HepG2 (cell line): ENCODE data around the gene HTR2A. TPM values are rescaled to one million over a fixed set of nuclear protein-coding genes. Genes with fewer than 3 reads are reported as not detected.

Source experiments
- ATAC-seq: fragments of 200-7000 bp; cut with Tn5 transposase; 3 replicates; pipeline ENCODE4 v1.9.1; 2020; ENCODE audit warnings: mild to moderate bottlenecking, moderate library complexity
- BruUV-seq: library from RNA; stranded (reverse); fragments of 400-500 nt; replicated peaks from 2 replicates; lab custom pipeline; 2021; lab: Mats Ljungman, UMichigan
- CTCF ChIA-PET: fragments of 300-600 bp; formaldehyde crosslinking; extraction: SDS; loops from one replicate; lab custom pipeline; 2021; ENCODE audit warnings: low total read pairs, inconsistent platforms, low intra/inter-chr PET ratio; lab: Yijun Ruan, JAX
- POLR2A ChIA-PET: fragments of 350-600 bp; sonication (Branson Sonifier 250); formaldehyde crosslinking; loops from one replicate; lab custom pipeline; 2020; ENCODE audit warnings: antibody characterized with exemption, inconsistent platforms; lab: Yijun Ruan, JAX
- DNase-seq: peaks from one replicate; pipeline ENCODE4 v3.0.0-alpha.2; 2015; ENCODE audit warnings: low spot score
- FAIRE-seq: peaks from 3 replicates; lab custom pipeline; 2011; peaks lifted over from hg19 to GRCh38; lab: Jason Lieb, UNC
- H2AFZ ChIP-seq: one replicate; pipeline ENCODE4 v1.6.1; 2011; ENCODE audit warnings: low read length, inconsistent platforms
- H3K27ac ChIP-seq: fragments of 300-600 bp; 3 replicates; pipeline ENCODE4 v1.8.0; 2011; ENCODE audit warnings: mixed run types, mild to moderate bottlenecking, mixed read lengths, low read length, inconsistent platforms; ENCODE audit not compliant: insufficient read depth; ENCODE audit errors: extremely low read length
- H3K27me3 ChIP-seq, 2 experiments: fragments of 200-600 bp in 1 of 2; 2 replicates in 1 of 2; 3 replicates in 1 of 2; pipeline versions ENCODE4 v1.6.0 to v1.8.0; 2011; ENCODE audit warnings: low read length in 2 of 2, mild to moderate bottlenecking in 2 of 2, moderate library complexity in 2 of 2, inconsistent platforms in 1 of 2; ENCODE audit not compliant: insufficient read depth in 2 of 2, control insufficient read depth in 1 of 2
- H3K36me3 ChIP-seq, 2 experiments: fragments of 200-600 bp in 1 of 2; replicated peaks in 1 of 2; 2 replicates in 1 of 2; 3 replicates in 1 of 2; pipeline versions ENCODE4 v1.5.1 to v1.8.0; 2011; ENCODE audit warnings: low read length in 2 of 2, inconsistent platforms in 1 of 2; ENCODE audit not compliant: insufficient read depth in 2 of 2, control insufficient read depth in 1 of 2
- H3K4me1 ChIP-seq: 2 replicates; pipeline ENCODE4 v1.5.1; 2012; ENCODE audit warnings: low read length, inconsistent platforms; ENCODE audit not compliant: insufficient read depth
- H3K4me2 ChIP-seq: 2 replicates; pipeline ENCODE4 v1.6.0; 2011; ENCODE audit warnings: low read depth, low read length, inconsistent platforms
- H3K4me3 ChIP-seq, 3 experiments: fragments of 200-600 bp in 1 of 3; sonication (generic), shearing (Covaris generic) in 1 of 3; replicated peaks in 1 of 3; 2 replicates each; pipeline ENCODE4 v1.5.1; 2011 to 2016; ENCODE audit warnings: low read length in 3 of 3, inconsistent platforms in 2 of 3, low read depth in 2 of 3, mild to moderate bottlenecking in 2 of 3, control low read depth in 1 of 3, mixed read lengths in 1 of 3; ENCODE audit not compliant: insufficient read depth in 1 of 3
- H3K79me2 ChIP-seq: one replicate; pipeline ENCODE4 v1.6.1; 2011; ENCODE audit warnings: low read length, inconsistent platforms; ENCODE audit not compliant: insufficient read depth
- H3K9ac ChIP-seq: 2 replicates; pipeline ENCODE4 v1.6.0; 2011; ENCODE audit warnings: mild to moderate bottlenecking, low read depth, low read length, inconsistent platforms; ENCODE audit not compliant: insufficient read depth
- H3K9me3 ChIP-seq: 2 replicates; pipeline ENCODE4 v1.5.1; 2012; ENCODE audit warnings: mild to moderate bottlenecking, low read length
- H4K20me1 ChIP-seq: 2 replicates; pipeline ENCODE4 v1.6.0; 2011; ENCODE audit warnings: inconsistent platforms, mild to moderate bottlenecking, low read length, moderate library complexity; ENCODE audit not compliant: insufficient read depth
- CREM ChIP-seq, 2 experiments: sonication (generic) in 1 of 2; formaldehyde crosslinking in 1 of 2; IDR thresholded peaks; 2 replicates each; pipeline versions ENCODE4 v1.4.0 to v1.6.1; 2016 to 2020; ENCODE audit warnings: antibody characterized with exemption in 1 of 2, mild to moderate bottlenecking in 1 of 2, missing genetic modification reagents in 1 of 2
- ELF4 ChIP-seq: sonication (generic); formaldehyde crosslinking; IDR thresholded peaks from 2 replicates; pipeline ENCODE4 v1.5.0; 2020; ENCODE audit warnings: missing genetic modification reagents, mild to moderate bottlenecking, moderate library complexity, borderline replicate concordance
- FOXA3 ChIP-seq: IDR thresholded peaks from 2 replicates; pipeline ENCODE4 v1.6.1; 2016; ENCODE audit warnings: missing genetic modification reagents, missing compliant biosample characterization
- FOXK1 ChIP-seq: sonication (generic); formaldehyde crosslinking; IDR thresholded peaks from 2 replicates; pipeline ENCODE4 v1.4.0; 2020; ENCODE audit warnings: low read depth, missing genetic modification reagents, borderline replicate concordance
- HOXA9 ChIP-seq: sonication (generic); formaldehyde crosslinking; IDR thresholded peaks from 2 replicates; pipeline ENCODE4 v1.8.1; 2022; ENCODE audit warnings: missing genetic modification reagents, mild to moderate bottlenecking, moderate library complexity, borderline replicate concordance
- MAFK ChIP-seq, 2 experiments: IDR thresholded peaks in 1 of 2; conservative IDR thresholded peaks in 1 of 2; 2 replicates each; pipeline ENCODE4 v1.6.1; 2011; ENCODE audit warnings: improper control_type of control experiment in 2 of 2, low read length in 2 of 2
- MBD4 ChIP-seq: IDR thresholded peaks from 2 replicates; pipeline ENCODE4 v1.6.1; 2012; ENCODE audit warnings: low read length, inconsistent platforms, borderline replicate concordance
- MEIS1 ChIP-seq: sonication (generic); formaldehyde crosslinking; IDR thresholded peaks from 2 replicates; pipeline ENCODE4 v1.9.0; 2021; ENCODE audit warnings: mild to moderate bottlenecking, missing genetic modification reagents, moderate library complexity, borderline replicate concordance
- MEIS2 ChIP-seq: sonication (generic); formaldehyde crosslinking; IDR thresholded peaks from 2 replicates; pipeline ENCODE4 v1.9.0; 2021; ENCODE audit warnings: mild to moderate bottlenecking, missing genetic modification reagents
- NFIB ChIP-seq: sonication (generic); formaldehyde crosslinking; IDR thresholded peaks from 2 replicates; pipeline ENCODE4 v1.9.0; 2021; ENCODE audit warnings: missing genetic modification reagents, mild to moderate bottlenecking, borderline replicate concordance
- NR0B2 ChIP-seq: sonication (generic); formaldehyde crosslinking; IDR thresholded peaks from 2 replicates; pipeline ENCODE4 v1.4.0; 2020; ENCODE audit warnings: mild to moderate bottlenecking, missing genetic modification reagents
- NR1H2 ChIP-seq: sonication (generic); formaldehyde crosslinking; IDR thresholded peaks from 2 replicates; pipeline ENCODE4 v1.8.1; 2022; ENCODE audit warnings: low read depth, missing genetic modification reagents, borderline replicate concordance
- SIN3B ChIP-seq: fragments of 150-350 bp; IDR thresholded peaks from 2 replicates; pipeline ENCODE4 v1.6.1; 2014; ENCODE audit warnings: low read length
- SMARCE1 ChIP-seq: fragments of 450-650 bp; IDR thresholded peaks from 2 replicates; pipeline ENCODE4 v1.6.1; 2017; ENCODE audit warnings: borderline replicate concordance
- SPEN ChIP-seq: sonication (generic); formaldehyde crosslinking; IDR thresholded peaks from 2 replicates; pipeline ENCODE4 v1.5.1; 2020; ENCODE audit warnings: low read depth, mild to moderate bottlenecking, missing genetic modification reagents
- ZFP1 ChIP-seq: IDR thresholded peaks from 2 replicates; pipeline ENCODE4 v1.6.1; 2016
- ZNF496 ChIP-seq: sonication (generic); formaldehyde crosslinking; IDR thresholded peaks from 2 replicates; pipeline ENCODE4 v1.8.1; 2023; ENCODE audit warnings: mild to moderate bottlenecking, moderate library complexity, missing genetic modification reagents; ENCODE audit not compliant: insufficient replicate concordance
- ZNF570 ChIP-seq: sonication (generic); formaldehyde crosslinking; IDR thresholded peaks from 2 replicates; pipeline ENCODE4 v1.4.0; 2020; ENCODE audit warnings: mild to moderate bottlenecking, missing genetic modification reagents, borderline replicate concordance
- WGBS: methylation state at CpG from one replicate; pipeline ENCODE4 v1.1.6; 2017; ENCODE audit warnings: low lambda C conversion rate; 5-methylcytosine and 5-hydroxymethylcytosine counted together
- in situ Hi-C: cut with HindIII; loops from 2 replicates; pipeline ENCODE4 v1.10.0; 2017; ENCODE audit warnings: low pct_unique_long_range_greater_than_20kb; ENCODE audit not compliant: extremely low pct_ligation_motif_present
- intact Hi-C: fragments of 100-400 bp; cut with micrococcal nuclease; formaldehyde crosslinking; loops from one replicate; pipeline ENCODE4 v1.10.0; 2022; ENCODE audit not compliant: unreplicated experiment
- polyA plus RNA-seq, 8 experiments: library from polyadenylated mRNA; depleted of rRNA in 3 of 8; stranded (reverse) in 7 of 8; unstranded in 1 of 8; fragments of >200 nt; fragmentation: Illumina TruSeq in 4 of 8; extraction: Trizol in 4 of 8; gene quantifications; 2 replicates each; pipeline versions ENCODE4 v1.2.1 to v1.2.3, GENCODE V29; 2011 to 2016; ENCODE audit warnings: low read depth in 4 of 8, missing spikeins in 1 of 8, mixed read lengths in 1 of 8; ENCODE audit not compliant: insufficient read depth in 1 of 8
- total RNA-seq, 5 experiments: library from RNA; depleted of rRNA; stranded (reverse); fragments of >200 nt; fragmentation: Illumina TruSeq; extraction: Trizol; gene quantifications; 2 replicates each; pipeline ENCODE4 v1.2.3, GENCODE V29; 2016; ENCODE audit warnings: low read depth in 1 of 5

Gene HTR2A
- total and polyA plus RNA-seq, 2 of the 13 experiments (the other 11 are each of a cell fraction or from before 2014, with no cell fraction given) = not detected

GRCh38 chr13:46926916-46927590 is 30.2 kb upstream of the HTR2A start:
- Histone ChIP-seq H3K27me3 (no peaks in the 10 kb centered on the region), H3K36me3 (no peaks in the 10 kb centered on the region), H3K9ac (no peak overlapping the region), H2AFZ (no peak overlapping the region), H3K79me2 (no peaks in the 10 kb centered on the region), H3K4me1 (no peaks in the 10 kb centered on the region), H3K9me3 (no peaks in the 10 kb centered on the region), H3K4me2 (no peak overlapping the region), H3K27ac (no peak overlapping the region), H3K4me3 (no peak overlapping the region), H4K20me1 (no peaks in the 10 kb centered on the region)
- BruUV-seq = no TSS peak
- under 1% methylated on average over 5 of the region's 5 CpGs for WGBS
- in situ Hi-C loops (no loop called here), intact Hi-C loops (no loop called here)
- ChIA-PET CTCF (no interaction called here), POLR2A (no interaction called here)
- ATAC-seq (no peak), DNase-seq (no peak), FAIRE-seq (no peak)
- no peak for TF ChIP-seq HOXA9
- no peak for TF ChIP-seq SMARCE1
- TF ChIP-seq CREM (IDR thresholded peaks at IDR 0.05) = no peak
- TF ChIP-seq CREM (CRISPR knock-in tag; IDR thresholded peaks at IDR 0.05) = no peak
- no peak for TF ChIP-seq NR1H2 (CRISPR knock-in tag)

- Histone ChIP-seq H3K9me3 (no peaks in the 10 kb centered on the region), H3K9ac (no peak overlapping the region), H3K36me3 (no peaks in the 10 kb centered on the region), H3K4me3 (no peak overlapping the region), H3K27me3 (no peaks in the 10 kb centered on the region), H4K20me1 (no peaks in the 10 kb centered on the region), H2AFZ (no peak overlapping the region), H3K27ac (no peak overlapping the region), H3K4me2 (no peak overlapping the region), H3K4me1 (no peaks in the 10 kb centered on the region), H3K79me2 (no peaks in the 10 kb centered on the region)
- FAIRE-seq = no peak
- no peak for ATAC-seq
- WGBS = 35% methylated on average over 1 of the region's 1 CpG
- no TSS peak for BruUV-seq
- ChIA-PET POLR2A (no interaction called here), CTCF (no interaction called here)
- intact Hi-C loops = no loop called here
- no peak for DNase-seq
- in situ Hi-C loops = no loop called here
- no peak for TF ChIP-seq MEIS2
- no peak for TF ChIP-seq ZNF496 (CRISPR knock-in tag)
- no peak for TF ChIP-seq ZNF570 (CRISPR knock-in tag)
- TF ChIP-seq FOXK1 (CRISPR knock-in tag) = no peak
- no peak for TF ChIP-seq MBD4
- TF ChIP-seq NFIB (CRISPR knock-in tag) = no peak
- TF ChIP-seq SIN3B = no peak
- no peak for TF ChIP-seq ELF4 (CRISPR knock-in tag)
- no peak for TF ChIP-seq FOXA3 (CRISPR knock-in tag)
- no peak for TF ChIP-seq MEIS1 (CRISPR knock-in tag)
- no peak for TF ChIP-seq NR0B2 (CRISPR knock-in tag)
- no peak for TF ChIP-seq MAFK (conservative IDR thresholded peaks at IDR 0.05 in 1 of 2, IDR thresholded peaks at IDR 0.05 in 1 of 2; ENCODE audit: low read length in 2 of 2)
- no peak for TF ChIP-seq ZFP1 (CRISPR knock-in tag)
- TF ChIP-seq SPEN (CRISPR knock-in tag) = no peak
These were observed 28.6 kb upstream of the HTR2A start for GRCh38 chr13:46925486-46925885.
